WTC11 (cell line): ENCODE measurements around the gene APBA1.

Experiments
- ELF4 ChIP-seq: sonication (generic); formaldehyde crosslinking; IDR thresholded peaks from 2 replicates; pipeline ENCODE4 v1.8.1; 2022; ENCODE audit warnings: low read depth, mild to moderate bottlenecking, moderate library complexity, missing genetic modification reagents
- SP1 ChIP-seq: sonication (generic); formaldehyde crosslinking; conservative IDR thresholded peaks from 2 replicates; pipeline ENCODE4 v1.8.1; 2022; ENCODE audit warnings: missing genetic modification reagents
- TF ChIP-seq, protein P1 (sequence below): sonication (generic); formaldehyde crosslinking; conservative IDR thresholded peaks from 2 replicates; pipeline ENCODE4 v1.8.1; 2023; ENCODE audit warnings: mild to moderate bottlenecking, low read depth, missing genetic modification reagents, moderate library complexity
- TF ChIP-seq, protein P2 (sequence below): sonication (generic); formaldehyde crosslinking; IDR thresholded peaks from 2 replicates; pipeline ENCODE4 v1.8.1; 2022; ENCODE audit warnings: missing genetic modification reagents, borderline replicate concordance
- TF ChIP-seq, protein P3 (sequence below): fragments of 200-600 bp; IDR thresholded peaks from 2 replicates; pipeline ENCODE4 v1.8.0; 2022; ENCODE audit warnings: antibody characterized with exemption

DNA sequence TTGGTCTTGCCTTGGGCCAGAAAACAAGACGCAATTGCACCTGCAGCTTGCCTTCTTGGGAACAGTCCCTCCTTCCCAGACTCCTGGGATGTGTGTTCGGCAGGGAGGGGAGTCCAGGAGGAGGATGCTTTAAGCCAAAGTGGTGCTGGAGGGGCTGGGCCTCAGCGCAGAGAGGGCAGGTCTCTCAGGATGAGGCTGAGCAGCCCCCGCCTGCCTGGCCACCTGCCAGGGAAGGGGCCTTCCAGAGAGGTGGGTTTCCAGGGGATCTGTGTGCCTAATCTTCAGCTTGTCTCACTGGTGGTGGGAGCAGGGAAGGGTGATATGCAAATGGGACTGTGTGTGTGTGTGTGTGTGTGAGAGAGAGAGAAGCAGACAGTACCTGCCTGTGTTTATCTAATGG is 242.0 kb downstream of the APBA1 start:
- no peak for TF ChIP-seq ELF4 (CRISPR knock-in tag)
- TF ChIP-seq, protein P1, sequence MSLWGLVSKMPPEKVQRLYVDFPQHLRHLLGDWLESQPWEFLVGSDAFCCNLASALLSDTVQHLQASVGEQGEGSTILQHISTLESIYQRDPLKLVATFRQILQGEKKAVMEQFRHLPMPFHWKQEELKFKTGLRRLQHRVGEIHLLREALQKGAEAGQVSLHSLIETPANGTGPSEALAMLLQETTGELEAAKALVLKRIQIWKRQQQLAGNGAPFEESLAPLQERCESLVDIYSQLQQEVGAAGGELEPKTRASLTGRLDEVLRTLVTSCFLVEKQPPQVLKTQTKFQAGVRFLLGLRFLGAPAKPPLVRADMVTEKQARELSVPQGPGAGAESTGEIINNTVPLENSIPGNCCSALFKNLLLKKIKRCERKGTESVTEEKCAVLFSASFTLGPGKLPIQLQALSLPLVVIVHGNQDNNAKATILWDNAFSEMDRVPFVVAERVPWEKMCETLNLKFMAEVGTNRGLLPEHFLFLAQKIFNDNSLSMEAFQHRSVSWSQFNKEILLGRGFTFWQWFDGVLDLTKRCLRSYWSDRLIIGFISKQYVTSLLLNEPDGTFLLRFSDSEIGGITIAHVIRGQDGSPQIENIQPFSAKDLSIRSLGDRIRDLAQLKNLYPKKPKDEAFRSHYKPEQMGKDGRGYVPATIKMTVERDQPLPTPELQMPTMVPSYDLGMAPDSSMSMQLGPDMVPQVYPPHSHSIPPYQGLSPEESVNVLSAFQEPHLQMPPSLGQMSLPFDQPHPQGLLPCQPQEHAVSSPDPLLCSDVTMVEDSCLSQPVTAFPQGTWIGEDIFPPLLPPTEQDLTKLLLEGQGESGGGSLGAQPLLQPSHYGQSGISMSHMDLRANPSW (CRISPR knock-in tag), result no peak
- TF ChIP-seq, protein P2, sequence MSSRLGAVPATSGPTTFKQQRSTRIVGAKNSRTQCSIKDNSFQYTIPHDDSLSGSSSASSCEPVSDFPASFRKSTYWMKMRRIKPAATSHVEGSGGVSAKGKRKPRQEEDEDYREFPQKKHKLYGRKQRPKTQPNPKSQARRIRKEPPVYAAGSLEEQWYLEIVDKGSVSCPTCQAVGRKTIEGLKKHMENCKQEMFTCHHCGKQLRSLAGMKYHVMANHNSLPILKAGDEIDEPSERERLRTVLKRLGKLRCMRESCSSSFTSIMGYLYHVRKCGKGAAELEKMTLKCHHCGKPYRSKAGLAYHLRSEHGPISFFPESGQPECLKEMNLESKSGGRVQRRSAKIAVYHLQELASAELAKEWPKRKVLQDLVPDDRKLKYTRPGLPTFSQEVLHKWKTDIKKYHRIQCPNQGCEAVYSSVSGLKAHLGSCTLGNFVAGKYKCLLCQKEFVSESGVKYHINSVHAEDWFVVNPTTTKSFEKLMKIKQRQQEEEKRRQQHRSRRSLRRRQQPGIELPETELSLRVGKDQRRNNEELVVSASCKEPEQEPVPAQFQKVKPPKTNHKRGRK (CRISPR knock-in tag), result no peak
- TF ChIP-seq, protein P3, sequence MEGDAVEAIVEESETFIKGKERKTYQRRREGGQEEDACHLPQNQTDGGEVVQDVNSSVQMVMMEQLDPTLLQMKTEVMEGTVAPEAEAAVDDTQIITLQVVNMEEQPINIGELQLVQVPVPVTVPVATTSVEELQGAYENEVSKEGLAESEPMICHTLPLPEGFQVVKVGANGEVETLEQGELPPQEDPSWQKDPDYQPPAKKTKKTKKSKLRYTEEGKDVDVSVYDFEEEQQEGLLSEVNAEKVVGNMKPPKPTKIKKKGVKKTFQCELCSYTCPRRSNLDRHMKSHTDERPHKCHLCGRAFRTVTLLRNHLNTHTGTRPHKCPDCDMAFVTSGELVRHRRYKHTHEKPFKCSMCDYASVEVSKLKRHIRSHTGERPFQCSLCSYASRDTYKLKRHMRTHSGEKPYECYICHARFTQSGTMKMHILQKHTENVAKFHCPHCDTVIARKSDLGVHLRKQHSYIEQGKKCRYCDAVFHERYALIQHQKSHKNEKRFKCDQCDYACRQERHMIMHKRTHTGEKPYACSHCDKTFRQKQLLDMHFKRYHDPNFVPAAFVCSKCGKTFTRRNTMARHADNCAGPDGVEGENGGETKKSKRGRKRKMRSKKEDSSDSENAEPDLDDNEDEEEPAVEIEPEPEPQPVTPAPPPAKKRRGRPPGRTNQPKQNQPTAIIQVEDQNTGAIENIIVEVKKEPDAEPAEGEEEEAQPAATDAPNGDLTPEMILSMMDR, result no peak
- no peak for TF ChIP-seq SP1
